ENCODE data around the gene BTG1.

BTG1 gene

DNA sequence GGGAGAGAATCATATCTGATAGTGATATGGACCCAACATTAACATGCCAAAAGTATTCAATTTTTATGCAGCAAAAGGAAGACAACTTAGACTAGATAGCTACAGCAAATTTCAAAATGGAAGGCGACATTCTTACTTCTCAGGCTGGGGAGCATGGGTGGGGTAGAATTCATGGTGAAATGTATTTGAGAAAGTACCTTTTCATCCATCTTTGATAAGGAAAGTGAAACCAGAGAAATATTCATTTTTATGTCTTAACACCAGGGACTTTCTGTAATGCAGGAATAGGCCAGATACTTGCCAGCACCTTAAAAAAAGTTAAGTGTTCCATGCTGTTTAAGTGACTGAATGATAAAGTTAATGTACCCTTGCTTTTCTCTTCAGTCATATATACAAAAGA lies 13.4 kb downstream of the BTG1 start:
- DNase-seq, result no peak

DNA sequence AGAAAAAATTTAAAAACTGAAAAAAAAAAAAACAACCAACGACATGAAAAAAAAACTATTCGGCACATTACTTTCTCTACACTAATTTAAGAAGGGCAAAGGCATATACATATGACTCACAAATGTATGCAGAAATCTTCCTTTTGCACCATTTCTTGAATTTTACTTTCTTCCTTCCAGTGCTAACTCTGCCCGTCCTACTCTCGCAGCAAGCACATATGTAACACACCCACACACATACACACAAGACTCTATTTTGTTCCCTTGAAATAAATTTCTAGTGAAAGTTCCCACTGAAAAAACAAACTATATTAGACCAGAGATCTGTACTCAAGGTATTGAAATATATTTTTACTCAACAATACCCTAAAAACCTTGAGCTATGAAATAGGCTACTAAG lies 14.6 kb downstream of the BTG1 start:
- DNase-seq, result no peak

DNA sequence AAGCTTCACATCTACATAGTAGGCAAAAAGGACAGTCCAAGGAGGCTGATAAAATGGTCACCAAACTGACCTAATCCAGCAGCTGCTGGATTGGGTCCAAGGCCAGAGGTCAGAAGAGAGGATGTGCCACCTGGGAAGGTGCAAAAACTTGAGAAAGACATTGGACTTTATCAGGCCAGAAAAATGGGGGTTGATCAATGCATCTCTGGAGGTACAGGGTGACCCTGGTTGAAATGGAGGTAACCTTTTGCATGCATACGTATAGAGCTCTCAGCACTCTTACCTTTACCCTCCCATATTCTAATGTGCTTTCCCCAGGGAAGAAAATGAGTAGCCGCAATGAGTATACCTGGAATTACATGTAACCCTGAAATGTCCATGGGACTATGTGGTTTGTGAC lies 16.0 kb downstream of the BTG1 start:
- DNase-seq, result no peak

DNA sequence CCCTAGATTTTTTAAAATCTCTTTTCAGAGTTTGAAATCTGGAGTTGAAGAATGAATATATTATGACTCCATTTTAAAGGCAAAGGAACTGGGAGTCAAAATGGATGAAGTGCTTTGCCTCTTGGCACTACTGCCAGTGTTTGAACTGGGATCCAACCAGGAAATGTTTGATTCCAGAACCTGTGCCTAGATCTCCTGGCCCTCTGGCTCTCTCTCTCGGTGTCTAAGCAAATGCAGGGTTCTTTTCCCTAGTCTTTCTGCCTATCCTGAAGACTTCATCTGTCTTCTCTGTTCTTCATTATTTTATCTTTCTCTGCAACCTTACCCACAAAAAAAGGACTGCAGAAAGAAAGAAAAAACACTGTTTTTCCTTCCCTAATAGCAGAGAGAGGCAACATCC lies 17.0 kb downstream of the BTG1 start:
- no peak for DNase-seq

DNA sequence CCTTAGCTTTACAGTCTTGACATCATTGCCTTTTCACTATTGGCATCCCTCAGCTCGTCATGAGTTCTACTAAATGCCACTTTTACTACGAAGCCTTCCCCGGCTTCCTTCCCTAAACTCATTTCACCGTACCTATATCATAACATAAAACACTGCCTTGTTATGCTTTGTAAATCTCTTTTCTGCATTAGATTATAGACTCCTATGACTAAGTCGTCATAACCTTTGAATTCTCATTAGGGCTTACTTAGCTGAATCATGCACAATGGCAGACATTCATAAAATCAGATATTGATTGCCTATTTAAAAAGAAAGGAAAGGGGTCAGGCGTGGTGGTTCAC lies 21.0 kb downstream of the BTG1 start:
- DNase-seq, result no peak

DNA sequence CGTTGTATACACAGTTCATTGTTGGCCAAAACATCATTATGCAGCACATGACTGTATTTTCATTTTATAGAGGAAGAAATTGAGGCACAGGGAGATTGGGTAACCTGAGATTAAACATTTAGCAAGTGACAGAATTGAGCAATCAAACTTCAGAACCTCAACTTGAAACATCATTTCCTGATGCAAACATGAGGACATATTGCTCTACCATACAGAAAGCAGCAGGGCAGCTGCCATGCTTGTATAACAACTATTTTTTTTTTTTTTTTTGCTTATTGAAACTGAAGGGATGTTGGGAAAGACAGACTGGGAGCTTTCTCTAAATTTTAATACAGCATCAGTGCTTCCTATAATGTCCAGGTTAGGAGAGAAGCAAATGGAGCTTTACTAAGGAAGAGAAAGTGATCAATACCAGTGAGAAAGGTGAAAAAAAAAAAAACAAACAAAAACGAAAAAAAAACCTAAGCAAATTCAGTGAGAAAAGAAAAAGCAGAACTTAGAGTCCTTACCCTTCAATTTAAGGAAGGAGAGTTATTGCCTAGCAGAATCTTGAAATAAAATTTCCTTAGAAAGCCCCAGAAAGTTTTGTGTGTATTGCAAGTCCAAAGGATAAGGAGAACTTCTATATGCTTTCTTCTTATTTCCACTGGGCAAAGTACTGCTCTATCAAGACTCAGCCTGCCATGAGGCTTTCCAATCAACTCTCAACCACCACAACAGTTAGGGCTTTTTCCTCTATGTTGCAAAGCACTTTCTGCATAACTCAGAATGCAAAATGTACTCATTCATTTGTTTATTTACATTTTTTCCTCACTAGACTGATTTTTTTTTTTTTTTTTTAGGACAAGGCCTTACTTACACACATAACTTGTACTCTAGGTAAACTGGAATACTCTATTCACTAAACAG lies 21.6 kb downstream of the BTG1 start:
- DNase-seq, result no peak

- DNase-seq, result no peak
Observed at GRCh38 chr12:92122941-92123779, 22.5 kb downstream of the BTG1 start.

GRCh38 chr12:92121826-92122225 lies 23.8 kb downstream of the BTG1 start:
- DNase-seq, result no peak

DNA sequence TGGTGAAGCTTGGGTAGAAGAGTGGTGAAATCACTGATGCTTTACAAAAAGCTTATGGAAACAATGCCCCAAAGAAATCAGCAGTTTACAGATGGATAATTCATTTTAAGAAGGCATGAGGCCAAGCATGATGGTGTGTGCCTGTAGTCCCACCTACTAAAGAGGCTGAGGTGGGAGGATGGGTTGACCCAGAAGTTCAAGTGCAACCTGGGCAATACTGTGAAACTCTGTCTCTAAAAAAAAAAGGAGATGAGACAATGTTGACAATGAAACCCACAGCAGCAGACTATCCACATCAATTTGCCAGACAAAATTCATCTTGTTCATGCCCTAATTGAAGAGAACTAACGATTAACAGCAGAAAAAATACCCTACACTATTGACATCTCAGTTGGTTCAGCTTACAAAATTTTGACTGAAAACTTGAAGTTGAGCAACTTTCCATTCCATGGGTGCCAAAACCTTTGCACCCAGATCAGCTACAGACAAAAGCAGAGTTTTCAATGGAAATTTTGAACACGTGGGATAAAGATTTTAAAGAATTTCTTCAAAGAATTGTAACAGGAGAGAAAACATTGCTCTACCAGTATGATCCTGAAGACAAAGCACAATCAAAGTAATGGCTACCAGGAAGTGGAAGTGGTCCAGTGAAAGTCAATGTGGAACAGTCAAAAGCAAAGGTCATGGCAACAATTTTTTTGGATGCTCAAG lies 26.7 kb downstream of the BTG1 start:
- no peak for DNase-seq

DNA sequence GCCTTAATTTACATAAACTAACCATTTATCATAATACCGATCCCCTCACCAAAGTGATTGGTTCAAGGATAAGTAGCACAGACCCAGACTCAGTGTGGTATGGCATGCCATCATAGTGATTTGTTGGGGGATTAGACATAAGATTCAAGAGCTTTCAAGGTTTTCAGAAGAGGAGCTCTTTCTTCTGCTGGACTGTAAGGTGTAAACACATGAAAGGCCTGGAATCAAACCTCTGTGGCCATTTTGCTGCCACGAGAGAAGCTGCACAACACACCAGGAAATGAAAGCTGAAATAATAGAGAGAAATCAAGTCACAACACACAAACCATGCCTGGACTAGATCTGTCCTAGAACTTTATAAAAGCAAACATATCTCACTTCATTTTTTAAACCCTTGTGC lies 30.8 kb downstream of the BTG1 start:
- no peak for DNase-seq

DNA sequence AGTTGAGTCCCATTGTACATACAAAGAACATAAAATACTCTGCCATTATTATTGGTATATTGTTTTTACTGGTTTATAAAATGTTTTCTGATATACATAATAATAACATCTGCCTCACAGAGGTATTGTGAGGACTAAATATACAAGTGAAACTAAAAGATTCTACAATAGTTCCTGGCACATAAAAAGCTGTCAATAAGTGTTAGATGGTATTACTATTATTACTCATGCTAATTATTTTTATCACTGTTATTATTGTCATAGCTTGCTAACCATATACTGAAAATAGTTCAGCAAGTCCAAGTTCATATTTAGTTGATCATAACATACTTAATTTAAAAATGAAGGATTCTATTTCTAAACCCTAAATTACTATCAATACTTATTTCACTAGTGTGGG lies 34.4 kb downstream of the BTG1 start:
- DNase-seq, result no peak

- DNase-seq, result no peak
Observed at GRCh38 chr12:92110083-92110640, 35.5 kb downstream of the BTG1 start.

GRCh38 chr12:92109613-92110012 lies 36.0 kb downstream of the BTG1 start:
- no peak for DNase-seq

- DNase-seq, result no peak
Observed at GRCh38 chr12:92108651-92109050, 37.0 kb downstream of the BTG1 start.

DNA sequence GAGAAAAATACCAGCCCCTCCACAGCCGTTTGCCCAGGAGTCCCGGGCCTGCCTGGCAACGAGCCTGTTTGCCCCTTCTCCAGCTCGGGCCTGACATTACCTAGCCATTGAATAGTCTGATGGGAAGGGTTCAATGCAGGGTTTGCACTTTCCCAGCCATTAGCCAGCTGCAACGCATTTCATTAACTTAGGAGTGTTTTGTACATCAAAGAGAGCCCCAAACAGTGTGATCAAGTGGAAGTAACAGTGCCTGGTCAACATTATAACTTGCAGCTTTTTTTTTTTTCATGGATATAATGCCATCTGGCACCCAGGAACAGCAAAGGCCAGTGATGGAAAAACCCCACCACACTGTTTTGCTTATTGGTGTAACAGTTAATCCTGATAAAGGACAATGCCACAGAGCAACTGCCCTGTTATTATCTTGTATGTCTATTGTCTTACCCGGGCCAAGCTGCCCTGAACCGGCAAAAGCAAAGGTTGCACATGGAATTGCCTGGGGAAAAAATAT lies 38.0 kb downstream of the BTG1 start:
- no peak for DNase-seq

DNA sequence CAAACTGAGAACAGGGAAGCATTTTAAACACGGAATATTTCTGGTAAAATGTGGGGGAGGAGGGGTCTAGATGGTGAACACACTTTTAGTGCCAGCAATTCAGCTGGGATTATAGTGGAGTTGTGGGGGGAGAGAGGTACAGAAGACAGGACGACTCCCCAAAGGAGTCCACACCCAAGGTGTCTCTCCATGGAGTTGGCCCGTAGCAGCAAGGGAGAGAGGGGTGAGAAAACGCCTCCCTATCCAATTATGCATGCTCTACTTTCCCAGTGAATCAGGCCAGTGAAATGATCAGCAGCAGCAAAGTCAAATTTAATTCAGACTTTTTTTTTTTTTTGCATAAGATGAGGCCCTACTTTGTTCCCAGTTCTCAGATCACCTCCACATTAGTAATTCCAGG lies 38.6 kb downstream of the BTG1 start:
- DNase-seq, result no peak

GRCh38 chr12:92105676-92106075 lies 40.0 kb downstream of the BTG1 start:
- DNase-seq, result no peak

DNA sequence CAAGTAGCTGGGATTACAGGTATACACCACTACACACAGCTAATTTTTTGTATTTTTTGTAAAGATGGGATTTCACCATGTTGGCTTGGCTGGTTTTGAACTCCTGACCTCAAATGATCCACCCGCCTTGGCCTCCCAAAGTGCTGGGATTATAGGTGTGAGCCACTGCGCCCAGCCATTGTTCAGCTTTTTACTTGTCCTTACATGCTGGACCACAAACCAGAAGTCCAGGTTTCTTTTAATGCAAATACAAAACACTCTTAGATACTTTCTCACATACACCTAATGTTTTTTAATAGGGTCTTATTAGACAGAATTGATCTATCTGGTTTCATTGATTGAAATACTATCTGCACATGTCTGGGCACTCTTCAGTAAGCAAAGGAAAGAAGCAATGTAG lies 40.5 kb downstream of the BTG1 start:
- no peak for DNase-seq

- DNase-seq, result no peak
Observed at GRCh38 chr12:92102606-92103005, 43.0 kb downstream of the BTG1 start.

- DNase-seq, result no peak
Observed at GRCh38 chr12:92098594-92099380, 46.9 kb downstream of the BTG1 start.

DNA sequence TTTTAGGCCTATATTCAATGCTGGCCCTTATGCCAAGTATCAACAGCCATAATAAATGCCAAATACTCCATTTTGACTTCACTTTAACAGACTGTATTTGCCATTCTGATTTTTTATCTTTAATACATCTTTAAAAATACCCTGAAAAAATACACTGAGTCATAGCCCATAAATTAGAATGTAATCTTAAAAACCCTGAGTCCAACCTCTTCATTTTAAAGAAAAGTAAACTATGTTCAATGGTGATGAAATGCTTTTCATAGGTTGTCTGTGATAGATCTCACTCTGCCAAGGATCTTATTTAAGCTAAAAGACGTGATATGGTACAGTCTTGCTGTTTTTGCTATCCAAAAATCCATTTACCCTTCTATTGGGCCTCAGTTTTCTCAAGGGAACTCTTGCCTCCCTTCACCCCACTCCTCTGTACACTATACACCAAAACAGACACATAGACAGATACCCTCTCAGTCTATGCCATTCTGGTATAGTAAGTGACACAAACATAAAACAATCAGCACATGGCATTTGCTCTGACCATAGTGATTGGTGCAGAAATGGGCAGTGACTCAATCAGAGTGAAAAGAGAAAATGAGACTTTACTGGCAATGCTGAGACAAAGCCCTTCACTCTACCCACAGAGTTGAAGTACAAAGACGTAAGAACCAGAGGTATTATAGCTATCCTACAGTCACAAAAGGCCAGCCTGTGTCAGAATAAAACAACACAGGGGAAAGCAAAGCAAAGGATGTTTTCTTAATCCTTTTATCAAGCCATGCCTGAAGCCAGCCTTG lies 49.1 kb downstream of the BTG1 start:
- no peak for DNase-seq
